ENCODE data around the gene SLX4IP.

- TF ChIP-seq SPI1 (IDR thresholded peaks at IDR 0.05; ENCODE audit: borderline replicate concordance, low read depth) (no peak), CTCF (IDR thresholded peaks at IDR 0.05; ENCODE audit: insufficient read depth, low read length) (no peak)
Observed at GRCh38 chr20:10622657-10623418, 187.7 kb downstream of the SLX4IP start.
